ENCODE measurements around the gene CNGB1. TPM values are rescaled to one million over a fixed set of nuclear protein-coding genes. Genes with fewer than 3 reads are reported as not detected.

Gene CNGB1
- total and polyA plus RNA-seq, 2 experiments from 2014 or later: not detected

- Histone ChIP-seq H3K27me3 (no peaks in the 10 kb centered on the region), H3K27ac (no peak overlapping the region), H3K4me3 (no peak overlapping the region), H3K79me2 (no peaks in the 10 kb centered on the region), H3K36me3 (replicated peaks; ENCODE audit: insufficient read depth, low read depth) (no peaks in the 10 kb centered on the region), H3K9me2 (replicated peaks; ENCODE audit: insufficient read depth) (no peaks in the 10 kb centered on the region), H2AFZ (no peak overlapping the region), H3K4me2 (no peak overlapping the region), H3K9me3 (ENCODE audit: low read depth) (no peaks in the 10 kb centered on the region), H3K4me1 (ENCODE audit: insufficient read depth) (no peaks in the 10 kb centered on the region), H4K20me1 (ENCODE audit: insufficient read depth, poor library complexity, severe bottlenecking) (no peaks in the 10 kb centered on the region)
- no peak for TF ChIP-seq EZH2phosphoT487 (IDR thresholded peaks at IDR 0.05; ENCODE audit: low read depth, severe bottlenecking, unreplicated experiment)
- no peak for TF ChIP-seq CTCF (IDR thresholded peaks at IDR 0.05; ENCODE audit: poor library complexity)
- no peak for TF ChIP-seq EZH2 (IDR thresholded peaks at IDR 0.05; ENCODE audit: borderline replicate concordance)
- DNase-seq (ENCODE audit: low spot score): no peak
- 82% methylated on average over 10 of the region's 10 CpGs for WGBS (ENCODE audit: low lambda C conversion rate, missing lambda C conversion rate)
These were observed 6.7 kb downstream of the CNGB1 start for GRCh38 chr16:57964157-57964700.

DNA sequence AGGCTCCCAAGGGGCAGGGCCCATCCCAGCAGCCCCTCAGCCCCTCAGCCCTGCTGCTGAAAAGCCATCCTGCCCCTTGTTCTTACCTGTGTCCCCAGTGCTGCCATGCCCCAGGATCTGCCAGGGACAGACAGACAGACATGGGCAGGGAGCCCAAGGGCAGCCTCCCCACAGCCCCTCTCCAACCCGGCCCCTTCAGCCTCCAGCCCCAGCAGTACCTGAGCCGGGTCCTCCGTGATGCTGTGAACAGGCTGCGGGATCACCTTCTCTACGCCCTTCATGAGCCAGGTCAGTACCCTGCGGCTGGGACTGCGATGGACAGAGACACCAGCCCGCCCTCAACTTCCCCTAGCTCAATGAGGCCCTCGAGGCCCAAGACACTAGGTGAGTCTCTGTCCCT, 8.2 kb downstream of the CNGB1 start:
- Histone ChIP-seq H3K27ac (no peak overlapping the region), H3K9me2 (replicated peaks; ENCODE audit: insufficient read depth) (no peaks in the 10 kb centered on the region), H3K79me2 (no peaks in the 10 kb centered on the region), H2AFZ (no peak overlapping the region), H3K4me2 (no peak overlapping the region), H3K27me3 (no peaks in the 10 kb centered on the region), H3K4me1 (ENCODE audit: insufficient read depth) (no peaks in the 10 kb centered on the region), H3K36me3 (replicated peaks; ENCODE audit: insufficient read depth, low read depth) (no peaks in the 10 kb centered on the region), H3K4me3 (no peak overlapping the region), H4K20me1 (ENCODE audit: insufficient read depth, poor library complexity, severe bottlenecking) (no peaks in the 10 kb centered on the region), H3K9me3 (ENCODE audit: low read depth) (no peaks in the 10 kb centered on the region)
- TF ChIP-seq EZH2 (IDR thresholded peaks at IDR 0.05; ENCODE audit: borderline replicate concordance): no peak
- no peak for TF ChIP-seq EZH2phosphoT487 (IDR thresholded peaks at IDR 0.05; ENCODE audit: low read depth, severe bottlenecking, unreplicated experiment)
- TF ChIP-seq CTCF (IDR thresholded peaks at IDR 0.05; ENCODE audit: poor library complexity): no peak
- DNase-seq (ENCODE audit: low spot score): no peak
- 75% methylated on average over 9 of the region's 9 CpGs for WGBS (ENCODE audit: low lambda C conversion rate, missing lambda C conversion rate)

- H3K27ac ChIP-seq: no peak overlapping the region
- TF ChIP-seq EZH2 (IDR thresholded peaks at IDR 0.05; ENCODE audit: borderline replicate concordance) (no peak), CTCF (IDR thresholded peaks at IDR 0.05; ENCODE audit: poor library complexity) (no peak), EZH2phosphoT487 (IDR thresholded peaks at IDR 0.05; ENCODE audit: low read depth, severe bottlenecking, unreplicated experiment) (no peak)
- no peaks in the 10 kb centered on the region for H3K9me3 ChIP-seq (ENCODE audit: low read depth)
These were observed 8.9 kb downstream of the CNGB1 start for GRCh38 chr16:57962046-57962445.

More at GRCh38 chr16:57962046-57962445, 8.9 kb downstream of the CNGB1 start:
- 78% methylated on average over 5 of the region's 5 CpGs for WGBS (ENCODE audit: low lambda C conversion rate, missing lambda C conversion rate)
- H3K9me2 ChIP-seq (replicated peaks; ENCODE audit: insufficient read depth): no peaks in the 10 kb centered on the region
- no peak overlapping the region for H3K4me2 ChIP-seq
- no peak overlapping the region for H3K4me3 ChIP-seq
- no peak overlapping the region for H2AFZ ChIP-seq
- H3K36me3 ChIP-seq (replicated peaks; ENCODE audit: insufficient read depth, low read depth): no peaks in the 10 kb centered on the region
- no peaks in the 10 kb centered on the region for H4K20me1 ChIP-seq (ENCODE audit: insufficient read depth, poor library complexity, severe bottlenecking)
- H3K4me1 ChIP-seq (ENCODE audit: insufficient read depth): no peaks in the 10 kb centered on the region
- no peaks in the 10 kb centered on the region for H3K27me3 ChIP-seq
- DNase-seq (ENCODE audit: low spot score): no peak
- H3K79me2 ChIP-seq: no peaks in the 10 kb centered on the region
